Skeletal muscle satellite cell (primary cell): ENCODE data around the gene HIC2.
"Not testable (repeated sequence)": the region's sequence is repeated elsewhere in the genome, so short reads cannot be mapped to it uniquely, and the experiment has no call there.

Experiments used
- H3K27me3 ChIP-seq: 2 replicates; pipeline ENCODE4 v1.7.0; 2013; ENCODE audit warnings: low read length; ENCODE audit not compliant: control insufficient read depth, insufficient read depth
- H3K36me3 ChIP-seq: 2 replicates; pipeline ENCODE4 v1.7.0; 2013; ENCODE audit warnings: mild to moderate bottlenecking, control low read depth, low read length; ENCODE audit not compliant: insufficient read depth
- H3K4me1 ChIP-seq: 2 replicates; pipeline ENCODE4 v1.7.0; 2013; ENCODE audit warnings: low read length; ENCODE audit not compliant: control insufficient read depth, insufficient read depth
- H3K4me2 ChIP-seq: 2 replicates; pipeline ENCODE4 v1.7.0; 2013; ENCODE audit warnings: mild to moderate bottlenecking, low read length
- H3K4me3 ChIP-seq: 2 replicates; pipeline ENCODE4 v1.7.0; 2013; ENCODE audit warnings: low read length
- H3K9ac ChIP-seq: 2 replicates; pipeline ENCODE4 v1.7.0; 2013; ENCODE audit warnings: mild to moderate bottlenecking, low read depth, low read length, moderate library complexity
- H3K9me3 ChIP-seq: replicated peaks from 2 replicates; pipeline ENCODE4 v1.7.0; 2013; ENCODE audit warnings: mild to moderate bottlenecking, control low read depth, low read length

Gene HIC2

DNA sequence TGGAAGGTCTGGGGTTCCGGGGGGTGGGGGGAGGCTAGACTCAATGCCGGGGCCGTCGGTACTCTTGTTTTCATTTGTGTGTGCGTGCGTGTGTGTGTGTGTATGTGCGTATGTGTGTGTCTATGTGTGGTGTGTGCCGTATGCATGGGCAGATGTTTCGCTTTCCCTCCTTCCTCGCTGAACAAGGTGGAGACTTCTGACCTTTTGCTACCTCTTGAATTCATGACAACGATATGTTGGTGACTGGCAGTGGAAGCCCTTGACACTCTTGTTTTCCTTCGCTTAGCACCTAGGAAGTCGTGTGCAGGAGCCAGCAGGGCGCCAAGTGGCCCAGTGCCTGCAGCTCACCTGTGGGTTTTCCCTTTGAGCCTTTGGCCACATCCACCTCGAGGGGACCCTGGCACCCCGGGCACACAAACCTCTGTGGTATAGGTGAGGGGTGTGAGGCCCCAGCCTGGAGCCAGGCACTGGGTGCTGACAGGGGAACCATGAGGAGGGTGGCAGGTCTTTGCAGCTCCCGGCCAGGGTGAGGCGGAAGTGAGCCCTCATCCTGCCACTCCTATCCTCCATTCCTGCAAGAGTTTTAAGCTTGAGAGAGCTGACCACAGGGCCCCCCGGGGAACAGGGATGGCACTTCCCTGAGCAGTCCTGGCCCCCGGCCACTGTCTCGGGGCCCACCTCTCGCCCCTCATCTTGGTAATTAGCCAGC is 30.7 kb downstream of the HIC2 start:
- Histone ChIP-seq H3K4me3 (no peak overlapping the region), H3K4me1 (no peaks in the 10 kb centered on the region), H3K36me3 (no peaks in the 10 kb centered on the region), H3K9me3 (no peaks in the 10 kb centered on the region), H3K27me3 (no peaks in the 10 kb centered on the region), H3K9ac (no peak overlapping the region), H3K4me2 (no peak overlapping the region)

DNA sequence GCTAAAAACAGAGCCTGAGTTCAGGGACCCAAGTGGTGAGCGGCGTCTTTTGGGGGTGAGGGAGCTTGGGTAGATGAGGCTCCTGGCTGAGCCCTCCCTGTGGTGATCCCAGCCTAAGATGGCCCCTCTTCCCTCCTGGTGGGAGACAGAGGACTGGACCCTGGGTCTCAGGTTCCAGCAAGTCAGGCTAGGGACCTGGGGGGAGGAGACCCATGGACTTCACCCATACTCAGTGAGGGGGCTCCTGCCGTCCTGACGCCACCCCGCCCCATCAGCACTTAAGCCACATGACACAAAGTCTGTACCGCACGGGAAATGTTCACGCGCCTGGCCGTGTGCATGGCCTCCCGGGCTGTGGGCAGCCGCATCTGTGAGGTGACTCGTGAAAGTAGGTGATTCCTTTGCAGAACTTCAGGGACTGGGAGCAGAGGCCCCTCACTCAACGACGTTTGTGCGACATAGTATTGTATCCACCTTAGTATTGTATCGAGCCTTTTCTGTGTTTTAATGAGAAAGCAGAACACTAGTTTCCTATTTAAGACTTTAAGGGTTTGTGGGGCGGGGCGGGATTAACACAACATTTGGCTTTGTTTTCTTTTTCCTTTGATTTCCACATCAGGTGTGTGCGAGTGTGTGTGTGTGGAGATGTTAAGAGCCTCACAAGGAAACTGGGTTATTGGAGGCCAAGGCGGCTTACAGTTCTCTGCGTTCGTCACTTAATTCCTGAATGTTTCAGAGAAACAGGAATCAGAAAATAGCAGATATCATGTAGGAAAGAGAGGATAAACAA is 31.7 kb downstream of the HIC2 start:
- H3K4me1 ChIP-seq: no peaks in the 10 kb centered on the region
- H3K27me3 ChIP-seq: no peaks in the 10 kb centered on the region
- no peaks in the 10 kb centered on the region for H3K9me3 ChIP-seq
- no peaks in the 10 kb centered on the region for H3K36me3 ChIP-seq
- no peak overlapping the region for H3K9ac ChIP-seq
- H3K4me3 ChIP-seq: no peak overlapping the region
- no peak overlapping the region for H3K4me2 ChIP-seq

DNA sequence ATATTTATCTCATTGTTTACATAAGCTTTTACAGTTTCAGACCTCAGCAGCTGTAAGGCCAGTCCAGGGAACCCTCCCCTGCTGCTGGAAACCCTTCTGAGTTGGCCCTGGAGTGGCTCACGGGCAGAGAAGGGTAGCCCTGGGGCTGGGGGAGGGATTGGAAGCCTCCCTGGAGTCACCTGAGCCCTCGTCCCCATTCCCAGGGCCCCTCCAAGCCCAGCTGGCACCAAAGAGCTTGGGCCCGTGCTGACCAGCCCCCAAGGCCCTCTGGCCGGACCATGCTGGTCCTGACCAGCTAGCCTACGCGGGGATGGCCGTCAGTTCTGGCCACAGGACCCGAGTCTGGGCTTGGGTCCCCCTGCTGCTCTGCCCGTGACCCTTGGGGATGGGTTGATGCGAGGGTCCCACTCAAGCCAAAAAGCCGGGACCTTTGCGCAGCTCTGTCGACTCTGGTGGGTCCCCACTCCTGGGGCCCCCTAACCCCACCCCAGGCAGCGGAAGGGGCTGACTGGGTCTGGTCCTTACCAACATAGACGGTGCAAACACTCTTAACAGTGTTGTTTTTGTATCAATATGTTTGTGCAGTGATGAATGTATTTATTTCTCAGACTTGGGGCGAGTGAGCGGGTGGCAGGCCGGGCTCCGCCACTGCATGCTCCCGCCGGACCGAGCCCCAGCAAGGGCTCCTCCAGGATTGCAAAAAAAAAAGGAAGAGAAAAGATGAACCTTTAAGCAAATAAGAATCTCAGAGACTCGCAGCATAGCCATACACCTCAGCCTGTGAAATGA is 32.6 kb downstream of the HIC2 start:
- no peak overlapping the region for H3K4me3 ChIP-seq
- no peak overlapping the region for H3K9ac ChIP-seq
- no peak overlapping the region for H3K4me2 ChIP-seq
- H3K27me3 ChIP-seq: no peaks in the 10 kb centered on the region
- H3K36me3 ChIP-seq: no peaks in the 10 kb centered on the region
- H3K9me3 ChIP-seq: no peaks in the 10 kb centered on the region
- H3K4me1 ChIP-seq: no peaks in the 10 kb centered on the region

DNA sequence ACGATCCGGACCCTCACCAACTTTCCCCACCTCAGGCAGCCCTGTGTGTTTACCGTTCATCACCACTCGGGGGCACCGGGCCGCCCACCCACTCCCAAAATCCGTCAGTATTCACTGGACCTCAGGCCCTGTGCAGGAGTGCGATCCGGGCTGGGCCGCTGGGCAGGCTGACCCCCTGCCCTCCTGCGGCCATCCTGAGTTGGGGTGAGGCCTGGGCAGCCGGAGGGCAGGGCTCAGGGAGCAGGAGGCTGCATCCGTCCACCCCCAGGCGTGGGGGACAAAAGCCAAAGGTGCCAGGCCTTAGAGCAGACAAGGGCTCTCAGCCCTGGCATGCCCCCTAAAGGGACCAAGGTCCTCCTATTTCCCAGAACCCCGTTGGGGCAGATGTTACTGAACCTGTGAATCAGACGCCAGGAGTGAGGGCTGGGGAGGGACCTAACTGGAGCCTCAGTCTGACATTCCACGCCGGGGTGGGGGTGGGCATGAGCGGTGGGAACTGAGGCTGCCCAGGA is 33.2 kb downstream of the HIC2 start:
- Histone ChIP-seq H3K4me2 (no peak overlapping the region), H3K9ac (no peak overlapping the region), H3K36me3 (no peaks in the 10 kb centered on the region), H3K9me3 (no peaks in the 10 kb centered on the region), H3K27me3 (no peaks in the 10 kb centered on the region), H3K4me3 (no peak overlapping the region), H3K4me1 (no peaks in the 10 kb centered on the region)

DNA sequence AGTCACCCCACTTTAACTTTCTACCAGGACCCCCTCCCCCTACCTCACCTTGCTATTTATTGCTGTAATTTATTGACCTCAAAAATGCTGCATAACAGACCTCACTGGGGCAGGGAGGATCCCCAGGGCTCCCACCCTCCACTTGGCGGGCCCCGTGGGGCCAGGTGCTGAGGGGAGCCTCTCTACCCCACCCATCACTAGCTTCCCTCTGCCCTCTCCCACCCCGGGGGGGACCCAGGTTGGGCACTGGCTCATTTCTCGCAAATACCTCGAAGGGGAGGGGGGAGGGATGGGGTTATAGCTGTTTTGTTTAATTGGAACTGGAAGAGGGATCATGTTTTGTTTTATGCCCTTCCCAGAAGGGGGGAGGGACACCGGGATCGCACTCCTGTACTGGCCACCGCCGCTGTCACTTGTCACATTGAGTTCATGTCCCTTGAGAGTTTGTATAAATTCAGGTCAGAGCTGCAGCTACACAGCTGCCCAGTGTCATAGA is 33.7 kb downstream of the HIC2 start:
- Histone ChIP-seq H3K4me2 (no peak overlapping the region), H3K9me3 (no peaks in the 10 kb centered on the region), H3K4me1 (no peaks in the 10 kb centered on the region), H3K4me3 (no peak overlapping the region), H3K36me3 (no peaks in the 10 kb centered on the region), H3K27me3 (no peaks in the 10 kb centered on the region), H3K9ac (no peak overlapping the region)

DNA sequence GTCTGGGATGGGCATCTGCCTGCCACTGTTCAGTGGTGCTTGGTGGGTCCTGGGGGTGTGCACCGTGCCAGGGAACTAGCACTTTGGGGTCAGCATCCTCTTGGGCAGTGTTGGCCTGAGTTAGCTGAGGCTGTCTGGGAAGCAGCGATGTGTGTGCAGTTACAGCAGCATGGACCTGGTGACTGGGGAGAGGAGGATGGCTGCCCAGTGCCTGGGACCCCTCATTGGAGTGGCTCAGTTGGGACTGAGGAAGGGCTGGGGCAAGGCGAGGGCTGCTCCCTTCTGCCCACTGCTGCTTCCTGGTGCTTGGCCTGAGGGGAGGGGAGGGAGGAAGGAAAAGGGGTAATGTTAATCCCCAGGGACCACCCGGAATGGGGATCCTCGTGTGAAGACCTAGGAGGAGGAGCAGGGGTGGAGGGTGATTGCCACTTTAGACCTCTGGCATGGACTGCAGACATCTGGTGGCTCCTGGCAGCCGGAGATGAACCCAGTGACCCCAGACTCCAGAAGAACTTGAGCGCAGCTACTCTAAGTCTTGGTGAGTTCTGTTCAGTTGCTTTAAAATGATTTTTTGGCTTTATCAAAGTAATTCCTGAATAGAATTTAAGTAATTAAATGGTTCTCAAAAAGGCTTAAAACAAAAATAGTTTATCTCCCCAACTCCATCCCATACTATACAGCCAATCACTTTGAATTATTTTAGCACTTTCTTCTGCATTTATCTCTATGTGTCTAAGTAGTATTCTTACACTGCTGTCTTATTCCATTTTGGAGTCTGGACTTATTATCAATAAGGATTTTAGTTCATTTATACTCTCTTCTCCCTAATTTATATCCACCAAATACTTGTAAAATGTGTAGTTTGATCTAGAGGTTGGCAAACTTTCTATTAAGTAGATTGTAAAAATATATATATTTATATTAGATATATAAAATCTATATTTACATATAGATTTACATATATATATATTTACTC is 34.7 kb downstream of the HIC2 start:
- no peak overlapping the region for H3K4me2 ChIP-seq
- H3K9ac ChIP-seq: no peak overlapping the region
- no peak overlapping the region for H3K4me3 ChIP-seq
- H3K9me3 ChIP-seq: no peaks in the 10 kb centered on the region
- H3K36me3 ChIP-seq: no peaks in the 10 kb centered on the region
- H3K27me3 ChIP-seq: no peaks in the 10 kb centered on the region
- no peaks in the 10 kb centered on the region for H3K4me1 ChIP-seq

DNA sequence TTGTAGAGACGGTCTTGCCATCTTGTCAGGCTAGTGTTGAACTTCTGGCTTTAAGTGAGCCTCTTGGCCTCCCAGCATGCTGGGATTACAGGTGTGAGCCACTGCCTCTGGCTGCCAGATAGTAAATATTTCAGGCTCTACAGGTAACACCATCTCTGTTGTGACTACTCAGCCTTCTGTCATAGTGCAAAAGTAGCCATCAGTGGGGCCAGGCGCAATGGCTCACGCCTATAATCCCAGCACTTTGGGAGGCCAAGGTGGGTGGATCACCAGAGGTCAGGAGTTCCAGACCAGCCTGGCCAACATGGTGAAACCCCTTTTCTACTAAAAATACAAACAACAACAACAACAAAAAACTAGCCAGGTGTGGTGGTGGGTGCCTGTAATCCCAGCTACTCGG is 35.5 kb downstream of the HIC2 start:
- H3K4me3 ChIP-seq, H3K9me3 ChIP-seq, H3K4me2 ChIP-seq, H3K27me3 ChIP-seq, H3K36me3 ChIP-seq, H3K4me1 ChIP-seq, H3K9ac ChIP-seq: not testable (repeated sequence)

DNA sequence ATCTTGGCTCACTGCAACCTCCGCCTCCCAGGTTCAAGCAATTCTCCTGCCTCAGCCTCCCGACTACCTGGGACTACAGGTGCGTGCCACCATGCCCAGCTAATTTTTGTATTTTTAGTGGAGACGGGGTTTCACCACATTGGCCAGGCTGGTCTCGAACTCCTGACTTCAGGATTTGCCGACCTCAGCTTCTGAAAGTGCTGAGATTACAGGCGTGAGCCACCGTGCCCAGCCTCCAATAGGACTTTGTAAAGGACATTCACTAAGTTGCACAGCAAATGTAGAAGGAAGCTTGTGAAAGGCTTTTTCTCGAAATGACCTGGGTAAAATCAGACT is 37.8 kb downstream of the HIC2 start:
- not testable (repeated sequence) for H3K27me3 ChIP-seq, H3K9me3 ChIP-seq, H3K9ac ChIP-seq, H3K4me2 ChIP-seq, H3K4me3 ChIP-seq, H3K36me3 ChIP-seq, H3K4me1 ChIP-seq

DNA sequence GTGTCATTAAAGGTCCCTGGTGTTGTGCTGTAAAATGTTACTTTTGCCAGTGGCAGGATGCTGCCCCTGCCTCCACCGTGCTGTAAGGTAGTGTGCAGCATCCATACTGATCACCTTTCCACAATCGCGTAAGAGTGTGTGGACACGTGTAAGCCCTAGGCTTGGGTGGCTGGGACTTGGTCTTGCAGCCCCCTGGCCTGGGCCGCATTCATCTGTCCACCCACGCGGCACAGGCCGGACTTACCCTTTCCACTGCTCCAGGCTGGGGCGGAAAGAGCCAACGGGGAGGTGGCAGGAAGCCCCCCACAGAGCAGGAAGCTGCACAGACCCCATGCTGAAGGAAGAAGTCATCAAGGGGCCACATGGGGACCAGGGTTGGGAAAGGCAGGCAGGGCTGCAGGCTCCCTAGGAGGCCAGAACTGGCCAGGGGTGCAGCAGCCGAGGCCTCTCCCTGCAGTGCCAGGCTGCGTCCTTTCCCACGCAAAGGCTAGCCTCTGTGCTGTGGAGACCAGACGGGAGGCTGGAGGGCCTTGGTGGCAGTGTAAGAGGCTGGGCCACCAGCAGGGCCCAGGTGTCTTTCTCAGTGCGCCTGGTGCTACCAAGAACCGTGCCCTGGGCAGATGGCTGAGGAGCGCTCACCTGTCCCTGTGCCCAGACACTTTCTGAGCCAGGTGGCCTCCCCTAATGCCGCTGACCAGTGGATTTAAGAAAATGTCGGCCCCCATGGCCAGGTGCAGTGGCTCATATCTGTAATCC is 38.3 kb downstream of the HIC2 start:
- Histone ChIP-seq H3K36me3 (no peaks in the 10 kb centered on the region), H3K9me3 (no peaks in the 10 kb centered on the region), H3K4me1 (no peaks in the 10 kb centered on the region), H3K4me3 (no peak overlapping the region), H3K27me3 (no peaks in the 10 kb centered on the region), H3K4me2 (no peak overlapping the region), H3K9ac (no peak overlapping the region)

DNA sequence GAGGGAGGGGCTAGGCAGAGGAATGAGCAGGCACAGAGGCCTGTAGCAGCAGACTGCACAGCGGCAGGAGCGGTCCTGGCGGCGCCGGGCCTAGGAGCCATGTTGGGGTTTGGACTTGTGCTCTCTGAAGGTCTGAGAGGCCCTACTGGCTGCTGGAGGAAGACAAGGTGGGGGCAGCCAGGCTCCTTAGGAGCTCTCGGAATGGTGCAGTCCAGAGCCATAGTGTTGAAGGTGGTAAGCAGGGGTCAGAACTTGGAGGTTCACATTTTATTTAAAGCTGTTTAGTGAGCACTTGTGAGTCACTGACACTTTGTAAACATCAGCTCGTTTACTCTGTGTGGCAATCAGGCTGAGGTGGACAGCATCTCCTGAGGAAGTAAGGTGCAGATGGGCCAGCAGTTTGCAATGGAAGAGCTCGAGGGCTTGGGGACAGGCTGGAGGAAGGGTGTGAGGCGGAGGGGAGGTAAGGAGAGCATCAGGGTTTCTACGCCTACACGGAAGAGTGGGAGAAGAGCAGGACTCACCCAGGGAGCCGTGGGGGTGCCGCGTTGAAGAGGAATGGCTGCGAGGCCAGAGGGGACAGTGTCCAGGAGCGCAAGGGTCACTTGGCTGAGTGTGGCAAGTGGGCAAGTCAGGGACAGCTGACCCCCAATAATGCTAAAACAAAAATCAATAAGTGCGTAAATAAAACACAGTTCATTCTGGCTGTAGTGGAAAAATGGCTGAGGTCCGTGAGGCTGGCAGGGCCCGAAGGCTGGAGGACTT is 40.0 kb downstream of the HIC2 start:
- Histone ChIP-seq H3K36me3 (no peaks in the 10 kb centered on the region), H3K4me1 (no peaks in the 10 kb centered on the region), H3K4me3 (no peak overlapping the region), H3K4me2 (no peak overlapping the region), H3K9ac (no peak overlapping the region), H3K27me3 (no peaks in the 10 kb centered on the region), H3K9me3 (no peaks in the 10 kb centered on the region)
